HUES6 (cell line): ENCODE measurements around the gene KRTAP5-1.
"Not testable (repeated sequence)": the region's sequence is repeated elsewhere in the genome, so short reads cannot be mapped to it uniquely, and the experiment has no call there.

Experiments used
- H3K27ac ChIP-seq: 2 replicates; pipeline ENCODE4 v1.7.0; 2013; ENCODE audit warnings: low read depth, mild to moderate bottlenecking, low read length, inconsistent platforms
- H3K27me3 ChIP-seq: 2 replicates; pipeline ENCODE4 v1.6.1; 2013; ENCODE audit warnings: low read length; ENCODE audit not compliant: control insufficient read depth, insufficient read depth
- H3K36me3 ChIP-seq: 2 replicates; pipeline ENCODE4 v1.6.1; 2013; ENCODE audit warnings: low read length; ENCODE audit not compliant: control insufficient read depth, insufficient read depth
- H3K4me1 ChIP-seq: 2 replicates; pipeline ENCODE4 v1.6.1; 2013; ENCODE audit warnings: low read length; ENCODE audit not compliant: control insufficient read depth, insufficient read depth
- H3K4me3 ChIP-seq: 2 replicates; pipeline ENCODE4 v1.5.1; 2013; ENCODE audit warnings: low read depth, low read length
- H3K9ac ChIP-seq: one replicate; pipeline ENCODE4 v1.6.1; 2013; ENCODE audit warnings: mild to moderate bottlenecking, low read length
- H3K9me3 ChIP-seq: 2 replicates; pipeline ENCODE4 v1.6.1; 2013; ENCODE audit warnings: low read depth, low read length; ENCODE audit not compliant: control insufficient read depth, insufficient read depth

KRTAP5-1 gene, protein sequence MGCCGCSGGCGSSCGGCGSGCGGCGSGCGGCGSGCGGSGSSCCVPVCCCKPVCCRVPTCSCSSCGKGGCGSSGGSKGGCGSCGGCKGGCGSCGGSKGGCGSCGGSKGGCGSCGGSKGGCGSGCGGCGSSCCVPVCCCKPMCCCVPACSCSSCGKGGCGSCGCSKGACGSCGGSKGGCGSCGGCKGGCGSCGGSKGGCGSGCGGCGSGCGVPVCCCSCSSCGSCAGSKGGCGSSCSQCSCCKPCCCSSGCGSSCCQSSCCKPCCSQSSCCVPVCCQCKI

DNA sequence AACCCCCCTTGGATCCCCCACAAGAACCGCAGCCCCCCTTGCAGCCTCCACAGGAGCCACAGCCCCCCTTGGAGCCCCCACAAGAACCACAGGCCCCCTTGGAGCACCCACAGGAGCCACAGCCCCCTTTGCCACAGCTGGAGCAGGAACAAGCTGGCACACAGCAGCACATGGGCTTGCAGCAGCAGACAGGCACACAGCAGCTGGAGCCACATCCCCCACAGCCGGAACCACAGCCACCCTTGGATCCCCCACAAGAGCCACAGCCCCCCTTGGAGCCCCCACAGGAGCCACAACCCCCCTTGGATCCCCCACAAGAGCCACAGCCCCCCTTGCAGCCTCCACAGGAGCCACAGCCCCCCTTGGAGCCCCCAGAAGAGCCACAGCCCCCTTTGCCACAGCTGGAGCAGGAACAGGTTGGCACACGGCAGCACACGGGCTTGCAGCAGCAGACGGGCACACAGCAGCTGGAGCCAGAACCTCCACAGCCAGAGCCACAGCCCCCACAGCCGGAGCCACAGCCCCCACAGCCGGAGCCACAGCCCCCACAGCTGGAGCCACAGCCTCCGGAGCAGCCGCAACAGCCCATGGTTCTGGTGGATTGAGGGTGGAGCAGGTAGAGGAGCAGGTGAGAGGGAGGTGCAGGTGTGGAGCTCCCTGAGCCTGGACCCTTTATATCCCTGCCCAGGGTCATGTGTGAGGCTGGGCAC is at the start of gene KRTAP5-1:
TSS of gene KRTAP5-1 (minus strand) at position 623 of the 710 bp plus-strand sequence. CDS start at position 589, 34 bp downstream.
- H3K4me1 ChIP-seq, H3K27ac ChIP-seq, H3K27me3 ChIP-seq, H3K9me3 ChIP-seq, H3K4me3 ChIP-seq, H3K9ac ChIP-seq, H3K36me3 ChIP-seq: not testable (repeated sequence)

DNA sequence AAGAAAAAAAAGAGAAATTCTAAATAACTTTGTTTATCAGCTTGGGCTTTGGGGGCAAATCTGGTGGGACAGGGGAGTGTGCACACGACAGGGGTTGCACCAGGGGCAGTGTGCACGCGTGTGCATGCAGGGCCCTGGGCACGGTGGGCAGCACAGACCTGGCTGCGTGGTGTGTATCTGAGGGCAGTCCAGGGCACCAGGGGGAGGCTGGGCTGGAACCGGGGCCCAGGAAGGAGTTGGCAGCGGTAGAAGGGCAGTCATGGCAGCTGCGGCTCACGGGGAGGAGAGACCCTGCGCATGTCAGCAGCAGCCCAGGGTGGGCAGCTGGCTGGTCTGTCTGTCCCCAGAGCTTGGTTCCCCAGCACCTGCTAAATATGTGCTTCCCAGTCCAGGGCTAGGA is 48.8 kb upstream of the KRTAP5-1 start:
- H3K27me3 ChIP-seq, result peaks cover 23% of the 10 kb centered on the region
- H3K9me3 ChIP-seq, result no peaks in the 10 kb centered on the region

DNA sequence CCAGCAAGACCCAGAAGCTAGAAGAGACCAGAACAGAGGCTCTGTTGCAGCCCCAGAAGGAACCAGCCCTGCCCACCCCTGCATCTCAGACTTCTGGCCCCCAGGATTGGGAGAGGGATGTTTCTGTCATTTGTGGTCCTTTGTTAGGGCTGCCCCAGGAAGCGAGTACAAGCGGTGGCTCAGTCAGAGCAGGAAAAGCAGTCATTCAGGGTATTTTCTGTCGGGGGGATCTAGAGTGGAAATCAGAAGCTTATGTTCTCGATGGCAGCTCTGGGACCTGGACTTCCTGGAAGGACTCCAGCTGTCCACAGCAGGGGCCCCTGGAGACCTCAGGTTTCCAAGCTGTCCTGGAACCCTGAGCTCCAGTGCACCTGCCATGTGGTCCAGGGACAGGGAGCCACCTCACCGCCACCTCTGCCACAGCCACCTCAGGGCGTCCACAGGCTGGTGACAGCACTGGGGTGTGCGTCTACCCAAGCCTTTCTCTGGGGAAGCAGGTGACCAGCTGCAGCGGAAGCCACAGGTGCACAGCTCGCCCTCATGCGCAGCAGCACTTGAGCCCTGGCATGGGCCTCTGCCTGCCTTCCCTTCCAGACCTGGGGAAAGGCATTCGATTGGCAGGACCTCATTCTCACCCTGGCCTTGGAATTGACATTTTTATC is 47.1 kb upstream of the KRTAP5-1 start:
- Histone ChIP-seq H3K27me3 (peaks cover 31% of the 10 kb centered on the region), H3K4me3 (no peak overlapping the region), H3K36me3 (no peaks in the 10 kb centered on the region), H3K9me3 (no peaks in the 10 kb centered on the region), H3K4me1 (no peaks in the 10 kb centered on the region), H3K9ac (no peak overlapping the region), H3K27ac (no peak overlapping the region)

More for the DNA sequence above, 48.8 kb upstream of the KRTAP5-1 start:
- Histone ChIP-seq H3K4me3 (no peak overlapping the region), H3K9ac (no peak overlapping the region), H3K4me1 (no peaks in the 10 kb centered on the region), H3K27ac (no peak overlapping the region), H3K36me3 (no peaks in the 10 kb centered on the region)

DNA sequence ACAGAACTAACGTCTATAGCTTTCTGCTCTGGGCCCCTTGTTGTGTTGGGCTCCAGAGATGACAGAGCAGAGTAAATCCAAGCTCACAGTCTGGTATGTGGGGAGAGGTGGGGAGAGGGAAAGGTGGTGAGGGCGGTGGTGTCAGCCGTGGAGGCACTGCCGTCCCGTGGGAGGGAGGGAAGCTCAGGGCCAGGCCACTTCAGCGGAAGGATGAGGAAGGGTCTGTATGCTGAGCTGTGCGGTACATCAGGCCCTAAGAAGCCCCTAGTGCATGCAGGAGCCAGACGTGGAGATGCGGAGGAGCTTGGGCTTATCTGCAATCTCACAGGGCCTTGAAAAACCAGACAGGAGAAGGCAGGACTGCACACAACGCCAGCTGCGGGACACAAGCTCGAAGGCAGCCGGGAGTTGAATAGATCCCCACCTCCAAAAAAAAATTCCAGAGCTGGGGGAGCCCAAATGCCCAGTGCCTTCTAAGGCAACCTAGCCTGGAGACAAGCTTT is 46.0 kb upstream of the KRTAP5-1 start:
- no peaks in the 10 kb centered on the region for H3K36me3 ChIP-seq
- H3K9me3 ChIP-seq, result no peaks in the 10 kb centered on the region
- H3K27me3 ChIP-seq, result peaks cover 34% of the 10 kb centered on the region
- no peak overlapping the region for H3K27ac ChIP-seq
- H3K9ac ChIP-seq, result no peak overlapping the region
- H3K4me1 ChIP-seq, result no peaks in the 10 kb centered on the region
- no peak overlapping the region for H3K4me3 ChIP-seq

DNA sequence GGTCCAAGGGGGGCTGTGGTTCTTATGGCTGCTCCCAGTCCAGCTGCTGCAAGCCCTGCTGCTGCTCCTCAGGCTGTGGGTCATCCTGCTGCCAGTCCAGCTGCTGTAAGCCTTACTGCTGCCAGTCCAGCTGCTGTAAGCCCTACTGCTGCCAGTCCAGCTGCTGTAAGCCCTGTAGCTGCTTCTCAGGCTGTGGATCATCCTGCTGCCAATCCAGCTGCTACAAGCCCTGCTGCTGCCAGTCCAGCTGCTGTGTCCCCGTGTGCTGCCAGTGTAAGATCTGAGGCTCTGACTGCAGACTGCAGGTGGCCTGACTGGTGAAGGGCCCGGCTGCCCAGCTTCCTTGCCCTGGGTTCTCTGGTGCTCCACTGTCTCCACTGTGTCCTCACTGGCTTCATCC is 45.2 kb upstream of the KRTAP5-1 start:
- no peaks in the 10 kb centered on the region for H3K4me1 ChIP-seq
- no peak overlapping the region for H3K27ac ChIP-seq
- H3K36me3 ChIP-seq, result no peaks in the 10 kb centered on the region
- peaks cover 37% of the 10 kb centered on the region for H3K27me3 ChIP-seq
- no peaks in the 10 kb centered on the region for H3K9me3 ChIP-seq
- no peak overlapping the region for H3K4me3 ChIP-seq
- H3K9ac ChIP-seq, result no peak overlapping the region

DNA sequence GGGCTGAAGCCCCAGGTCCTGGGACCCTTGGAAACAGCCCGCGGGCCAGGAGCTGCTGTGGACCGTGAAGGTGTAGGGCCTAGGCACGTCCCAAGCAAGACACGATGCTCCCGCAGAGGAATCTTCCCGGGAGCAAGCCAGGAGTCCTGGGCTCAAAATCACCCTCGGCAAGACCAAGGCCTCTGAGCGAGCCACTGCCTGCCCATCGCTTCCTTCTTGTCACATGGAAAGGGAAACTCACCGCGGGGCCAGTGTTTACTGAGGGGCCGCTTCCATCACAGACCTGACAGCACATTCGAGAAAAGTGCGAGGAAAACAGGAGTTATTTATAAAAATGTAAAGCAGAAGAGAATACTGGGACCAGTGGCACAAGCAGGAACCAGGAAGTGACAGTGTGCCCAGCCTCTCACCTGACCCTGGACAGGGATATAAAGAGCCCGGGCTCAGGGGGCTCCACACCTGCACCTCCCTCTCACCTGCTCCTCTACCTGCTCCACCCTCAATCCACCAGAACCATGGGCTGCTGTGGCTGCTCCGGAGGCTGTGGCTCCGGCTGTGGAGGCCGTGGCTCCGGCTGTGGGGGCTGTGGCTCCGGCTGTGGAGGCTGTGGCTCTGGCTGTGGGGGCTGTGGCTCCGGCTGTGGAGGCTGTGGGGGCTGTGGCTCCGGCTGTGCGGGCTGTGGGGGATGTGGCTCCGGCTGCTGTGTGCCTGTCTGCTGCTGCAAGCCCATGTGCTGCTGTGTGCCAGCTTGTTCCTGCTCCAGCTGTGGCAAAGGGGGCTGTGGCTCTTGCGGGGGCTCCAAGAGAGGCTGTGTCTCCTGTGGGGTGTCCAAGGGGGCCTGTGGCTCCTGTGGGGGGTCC is 44.5 kb upstream of the KRTAP5-1 start, which contains the start of gene KRTAP5-5:
TSS of gene KRTAP5-5 (plus strand) at position 450 of the 860 bp plus-strand sequence. CDS start at position 516, 66 bp downstream.
- Histone ChIP-seq H3K9ac (no peak within 1 kb of the TSS), H3K36me3 (no peaks in the 10 kb centered on the region), H3K9me3 (no peaks in the 10 kb centered on the region), H3K27ac (no peak within 1 kb of the TSS), H3K4me1 (no peaks in the 10 kb centered on the region), H3K4me3 (no peak within 1 kb of the TSS), H3K27me3 (peaks cover 37% of the 10 kb centered on the region)

DNA sequence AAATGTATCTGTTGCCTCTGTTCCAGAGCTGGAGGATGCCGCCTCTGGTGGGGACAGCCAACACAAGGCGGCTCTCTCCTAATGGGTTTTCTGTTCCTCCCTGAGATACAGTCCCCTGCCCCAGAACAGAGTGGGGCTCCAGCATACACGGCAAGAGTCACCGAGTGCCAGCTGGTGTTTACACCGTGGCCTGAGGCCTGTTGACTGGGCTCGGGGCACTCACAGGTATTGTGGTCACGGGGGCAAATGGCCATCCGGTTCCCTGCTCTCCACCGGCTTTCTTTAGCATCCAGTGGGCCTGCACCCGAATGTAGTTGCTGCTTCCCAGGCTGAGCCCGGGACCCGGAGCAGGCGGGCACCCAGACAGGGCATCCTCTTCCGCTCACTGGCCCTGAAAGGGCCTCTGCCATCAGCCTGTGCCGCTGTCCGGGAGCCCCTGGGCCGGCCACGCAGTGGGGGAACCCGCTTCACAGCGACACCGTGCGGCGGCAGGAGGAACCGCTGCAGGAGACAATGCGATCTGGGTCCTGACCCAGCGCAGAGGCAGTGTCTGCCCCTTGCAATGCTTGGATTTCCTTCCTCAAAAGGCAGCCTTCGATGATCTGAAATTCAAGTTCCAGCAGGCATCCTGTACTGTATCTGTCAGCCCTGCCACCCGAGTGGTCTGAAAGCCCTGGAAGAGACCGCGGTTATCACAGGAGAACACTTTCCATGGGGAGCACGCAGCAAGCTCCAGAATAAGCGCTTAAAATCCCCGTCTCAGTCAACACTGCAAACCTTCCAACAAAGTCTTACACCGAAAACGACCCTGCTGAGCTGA is 43.6 kb upstream of the KRTAP5-1 start:
- Histone ChIP-seq H3K4me1 (no peaks in the 10 kb centered on the region), H3K36me3 (no peaks in the 10 kb centered on the region), H3K27ac (no peak overlapping the region), H3K9ac (no peak overlapping the region), H3K4me3 (no peak overlapping the region), H3K9me3 (no peaks in the 10 kb centered on the region), H3K27me3 (peaks cover 37% of the 10 kb centered on the region)

DNA sequence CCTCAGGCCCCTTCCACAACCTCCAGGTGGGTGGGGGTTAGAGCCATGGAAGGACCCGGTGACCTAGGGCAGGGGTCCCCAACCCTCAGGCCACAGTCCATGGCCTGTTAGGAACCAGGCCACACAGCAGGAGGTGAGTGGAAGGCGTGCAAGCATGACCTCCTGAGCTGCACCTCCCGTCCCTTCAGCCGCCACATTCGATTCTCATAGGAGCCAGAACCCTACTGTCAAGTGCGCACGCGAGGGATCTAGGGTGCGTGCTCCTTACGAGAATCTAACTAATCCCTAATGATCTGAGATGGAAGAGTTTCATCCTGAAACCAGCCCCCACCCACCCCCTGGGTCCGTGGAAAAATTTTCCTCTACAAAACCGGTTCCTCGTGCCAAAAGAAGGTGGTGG is 40.5 kb upstream of the KRTAP5-1 start:
- no peak overlapping the region for H3K9ac ChIP-seq
- no peaks in the 10 kb centered on the region for H3K36me3 ChIP-seq
- no peaks in the 10 kb centered on the region for H3K4me1 ChIP-seq
- no peak overlapping the region for H3K27ac ChIP-seq
- H3K27me3 ChIP-seq, result peaks cover 29% of the 10 kb centered on the region
- no peaks in the 10 kb centered on the region for H3K9me3 ChIP-seq
- no peak overlapping the region for H3K4me3 ChIP-seq

DNA sequence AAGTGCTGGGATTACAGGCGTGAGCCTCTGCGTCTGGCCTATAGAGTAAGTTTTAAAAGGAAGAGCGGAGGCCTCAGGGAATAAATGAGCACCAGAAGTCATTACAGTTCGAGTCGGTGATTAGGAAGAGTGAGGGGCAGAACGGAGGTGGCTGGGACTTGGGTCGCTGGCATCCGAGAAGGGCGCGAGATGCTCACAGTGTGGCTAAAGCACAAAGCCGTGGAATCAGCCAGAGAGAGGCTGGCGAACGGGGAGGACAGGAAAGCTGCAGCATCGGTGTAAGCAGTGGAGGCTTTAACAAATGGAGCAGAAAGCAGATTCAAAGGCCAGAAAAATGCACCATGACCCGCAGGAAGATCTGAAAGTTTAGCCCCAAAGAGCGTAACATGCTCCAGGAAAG is 39.5 kb upstream of the KRTAP5-1 start:
- Histone ChIP-seq H3K9me3 (no peaks in the 10 kb centered on the region), H3K9ac (no peak overlapping the region), H3K36me3 (no peaks in the 10 kb centered on the region), H3K4me1 (no peaks in the 10 kb centered on the region), H3K4me3 (no peak overlapping the region), H3K27ac (no peak overlapping the region), H3K27me3 (peaks cover 26% of the 10 kb centered on the region)

DNA sequence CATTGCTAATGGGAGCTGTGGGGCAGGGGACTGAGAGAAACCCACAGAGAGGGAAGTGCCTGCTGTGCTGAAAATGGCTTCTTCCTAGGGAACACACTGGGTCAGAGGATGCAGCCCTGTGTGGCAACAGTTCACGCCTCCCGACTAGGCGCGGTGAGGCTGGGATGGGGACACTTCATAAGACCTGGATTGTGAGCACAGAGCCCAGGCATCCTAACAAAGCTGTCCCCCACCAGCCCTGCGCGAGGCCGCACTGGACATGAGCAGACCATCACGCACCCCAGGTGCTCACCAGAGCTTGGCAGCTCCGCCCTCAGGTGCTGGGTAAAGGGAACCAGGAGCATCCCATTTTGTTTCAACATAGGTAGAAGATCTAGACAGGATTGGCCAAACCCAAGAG is 38.6 kb upstream of the KRTAP5-1 start:
- Histone ChIP-seq H3K4me3 (no peak overlapping the region), H3K27ac (no peak overlapping the region), H3K36me3 (no peaks in the 10 kb centered on the region), H3K27me3 (peaks cover 20% of the 10 kb centered on the region), H3K9ac (no peak overlapping the region), H3K9me3 (no peaks in the 10 kb centered on the region), H3K4me1 (no peaks in the 10 kb centered on the region)
